Mesenchymal stem cell (in vitro differentiated cells and primary cell): ENCODE results near the gene ROBO3.

Experiments
- DNase-seq: peaks from one replicate; pipeline ENCODE4 v3.0.0-alpha.2; 2013
- H2AFZ ChIP-seq: one replicate; pipeline ENCODE4 v1.6.1; 2013; ENCODE audit warnings: low read depth, mild to moderate bottlenecking, control low read depth, inconsistent platforms, low read length, moderate library complexity
- H2AK5ac ChIP-seq: 2 replicates; pipeline ENCODE4 v1.6.1; 2013; ENCODE audit warnings: low read length, moderate library complexity, mild to moderate bottlenecking, inconsistent platforms; ENCODE audit not compliant: severe bottlenecking
- H2BK120ac ChIP-seq: one replicate; pipeline ENCODE4 v1.6.1; 2013; ENCODE audit warnings: low read depth, mild to moderate bottlenecking, inconsistent platforms, low read length, moderate library complexity
- H2BK12ac ChIP-seq, 2 experiments: one replicate each; pipeline ENCODE4 v1.6.1; 2013; ENCODE audit warnings: inconsistent platforms in 2 of 2, low read length in 2 of 2, mild to moderate bottlenecking in 2 of 2, moderate library complexity in 2 of 2, control low read depth in 1 of 2
- H2BK15ac ChIP-seq: one replicate; pipeline ENCODE4 v1.6.1; 2013; ENCODE audit warnings: mild to moderate bottlenecking, low read depth, inconsistent platforms; ENCODE audit not compliant: poor library complexity, severe bottlenecking
- H2BK5ac ChIP-seq: 2 replicates; pipeline ENCODE4 v1.6.1; 2013; ENCODE audit warnings: low read depth, mild to moderate bottlenecking, low read length, control low read depth, inconsistent platforms; ENCODE audit not compliant: poor library complexity, severe bottlenecking
- H3K14ac ChIP-seq, 2 experiments: one replicate each; pipeline ENCODE4 v1.6.1; 2013; ENCODE audit warnings: inconsistent platforms in 2 of 2, low read length in 2 of 2, control low read depth in 1 of 2, mild to moderate bottlenecking in 1 of 2, moderate library complexity in 1 of 2
- H3K18ac ChIP-seq, 2 experiments: one replicate each; pipeline ENCODE4 v1.6.1; 2013; ENCODE audit warnings: inconsistent platforms in 2 of 2, low read length in 2 of 2, control low read depth in 1 of 2, low read depth in 1 of 2, mild to moderate bottlenecking in 1 of 2
- H3K23ac ChIP-seq, 2 experiments: one replicate each; pipeline ENCODE4 v1.6.1; 2013; ENCODE audit warnings: inconsistent platforms in 2 of 2, low read length in 2 of 2, mild to moderate bottlenecking in 2 of 2, moderate library complexity in 2 of 2, control low read depth in 1 of 2
- H3K27ac ChIP-seq: 2 replicates; pipeline ENCODE4 v1.5.1; 2013; ENCODE audit warnings: mild to moderate bottlenecking, moderate library complexity, low read length, control low read depth, inconsistent platforms; ENCODE audit not compliant: poor library complexity, severe bottlenecking
- H3K27me3 ChIP-seq, 2 experiments: 2 replicates each; pipeline versions ENCODE4 v1.6.1 to v1.7.0; 2013; ENCODE audit warnings: low read length in 2 of 2, mild to moderate bottlenecking in 2 of 2, moderate library complexity in 2 of 2, control low read depth in 1 of 2, inconsistent platforms in 1 of 2; ENCODE audit not compliant: control insufficient read depth in 1 of 2, insufficient read depth in 1 of 2
- H3K36me3 ChIP-seq, 2 experiments: 2 replicates each; pipeline versions ENCODE4 v1.6.1 to v1.7.0; 2013; ENCODE audit warnings: low read length in 2 of 2, control low read depth in 1 of 2, inconsistent platforms in 1 of 2, low read depth in 1 of 2, mild to moderate bottlenecking in 1 of 2; ENCODE audit not compliant: insufficient read depth in 2 of 2, control insufficient read depth in 1 of 2
- H3K4ac ChIP-seq, 2 experiments: one replicate each; pipeline ENCODE4 v1.6.1; 2013; ENCODE audit warnings: inconsistent platforms in 2 of 2, low read length in 2 of 2, mild to moderate bottlenecking in 2 of 2, moderate library complexity in 2 of 2, control low read depth in 1 of 2, low read depth in 1 of 2
- H3K4me1 ChIP-seq: 2 replicates; pipeline ENCODE4 v1.6.1; 2013; ENCODE audit warnings: low read depth, low read length, control low read depth; ENCODE audit not compliant: control insufficient read depth, insufficient read depth
- H3K4me2 ChIP-seq: 2 replicates; pipeline ENCODE4 v1.6.1; 2013; ENCODE audit warnings: low read length, mild to moderate bottlenecking, inconsistent platforms; ENCODE audit not compliant: poor library complexity, severe bottlenecking
- H3K4me3 ChIP-seq, 2 experiments: 2 replicates each; pipeline versions ENCODE4 v1.5.1 to v1.7.0; 2013; ENCODE audit warnings: low read length in 2 of 2, mild to moderate bottlenecking in 2 of 2, control low read depth in 1 of 2, low read depth in 1 of 2; ENCODE audit not compliant: insufficient read depth in 1 of 2
- H3K79me1 ChIP-seq: replicated peaks from 2 replicates; pipeline ENCODE4 v1.6.1; 2013; ENCODE audit warnings: mild to moderate bottlenecking, control low read depth, low read length, inconsistent platforms; ENCODE audit not compliant: poor library complexity, severe bottlenecking
- H3K9ac ChIP-seq: 2 replicates; pipeline ENCODE4 v1.7.0; 2013; ENCODE audit warnings: mild to moderate bottlenecking, low read length, moderate library complexity
- H3K9me3 ChIP-seq: 2 replicates; pipeline ENCODE4 v1.7.0; 2013; ENCODE audit warnings: mild to moderate bottlenecking, low read length; ENCODE audit not compliant: control insufficient read depth
- H4K8ac ChIP-seq: one replicate; pipeline ENCODE4 v1.6.1; 2013; ENCODE audit warnings: inconsistent platforms, mild to moderate bottlenecking, low read length, moderate library complexity
- H4K91ac ChIP-seq: one replicate; pipeline ENCODE4 v1.6.1; 2013; ENCODE audit warnings: mild to moderate bottlenecking, low read length, inconsistent platforms
- WGBS: methylation state at CpG from one replicate; pipeline ENCODE4 v1.1.7; 2013; ENCODE audit warnings: mixed read lengths; 5-methylcytosine and 5-hydroxymethylcytosine counted together

Gene ROBO3

GRCh38 chr11:124922831-124923230 is 57.6 kb downstream of the ROBO3 start:
- no peak overlapping the region for H2AK5ac ChIP-seq
- no peak overlapping the region for H3K4ac ChIP-seq
- no peak overlapping the region for H2AFZ ChIP-seq
- H3K9me3 ChIP-seq = no peaks in the 10 kb centered on the region
- H2BK15ac ChIP-seq = no peak overlapping the region
- H2BK5ac ChIP-seq = no peak overlapping the region
- DNase-seq = no peak
- no peak overlapping the region for H4K91ac ChIP-seq
- peaks cover 11% of the 10 kb centered on the region for H3K4me1 ChIP-seq
- H3K27me3 ChIP-seq = peaks cover 0 to 5% of the 10 kb centered on the region in 2 experiments
- no peak overlapping the region for H3K18ac ChIP-seq
- no peaks in the 10 kb centered on the region for H3K36me3 ChIP-seq
- no peak overlapping the region for H3K27ac ChIP-seq
- H3K4me3 ChIP-seq = no peak overlapping the region
- H3K4me2 ChIP-seq = no peak overlapping the region
- H3K23ac ChIP-seq = no peak overlapping the region
- WGBS = over 99% methylated on average over 4 of the region's 4 CpGs
- H2BK120ac ChIP-seq = no peak overlapping the region
- no peak overlapping the region for H2BK12ac ChIP-seq
- no peaks in the 10 kb centered on the region for H3K79me1 ChIP-seq
- no peak overlapping the region for H3K9ac ChIP-seq
- H3K14ac ChIP-seq = no peak overlapping the region
- H4K8ac ChIP-seq = no peak overlapping the region

- no peak overlapping the region for H2AFZ ChIP-seq
- no peak overlapping the region for H3K23ac ChIP-seq
- no peak overlapping the region for H3K4ac ChIP-seq
- no peak overlapping the region for H3K18ac ChIP-seq
- no peak overlapping the region for H2BK120ac ChIP-seq
- no peak overlapping the region for H4K8ac ChIP-seq
- no peak overlapping the region for H2BK12ac ChIP-seq
- no peak overlapping the region for H3K4me2 ChIP-seq
- peaks cover 0 to 5% of the 10 kb centered on the region in 2 experiments for H3K27me3 ChIP-seq
- no peak overlapping the region for H3K4me3 ChIP-seq
- no peak overlapping the region for H2BK15ac ChIP-seq
- no peak overlapping the region for H4K91ac ChIP-seq
- H3K14ac ChIP-seq = peak overlapping the region in 1 of 2 experiments; percentile 26
- DNase-seq = no peak
- no peak overlapping the region for H3K27ac ChIP-seq
- H3K4me1 ChIP-seq = peaks cover 11% of the 10 kb centered on the region
- H2AK5ac ChIP-seq = no peak overlapping the region
- no peak overlapping the region for H3K9ac ChIP-seq
- H3K9me3 ChIP-seq = no peaks in the 10 kb centered on the region
- H3K79me1 ChIP-seq = no peaks in the 10 kb centered on the region
- H2BK5ac ChIP-seq = no peak overlapping the region
- H3K36me3 ChIP-seq = no peaks in the 10 kb centered on the region
Measured at GRCh38 chr11:124923296-124923695, 58.1 kb downstream of the ROBO3 start.

DNA sequence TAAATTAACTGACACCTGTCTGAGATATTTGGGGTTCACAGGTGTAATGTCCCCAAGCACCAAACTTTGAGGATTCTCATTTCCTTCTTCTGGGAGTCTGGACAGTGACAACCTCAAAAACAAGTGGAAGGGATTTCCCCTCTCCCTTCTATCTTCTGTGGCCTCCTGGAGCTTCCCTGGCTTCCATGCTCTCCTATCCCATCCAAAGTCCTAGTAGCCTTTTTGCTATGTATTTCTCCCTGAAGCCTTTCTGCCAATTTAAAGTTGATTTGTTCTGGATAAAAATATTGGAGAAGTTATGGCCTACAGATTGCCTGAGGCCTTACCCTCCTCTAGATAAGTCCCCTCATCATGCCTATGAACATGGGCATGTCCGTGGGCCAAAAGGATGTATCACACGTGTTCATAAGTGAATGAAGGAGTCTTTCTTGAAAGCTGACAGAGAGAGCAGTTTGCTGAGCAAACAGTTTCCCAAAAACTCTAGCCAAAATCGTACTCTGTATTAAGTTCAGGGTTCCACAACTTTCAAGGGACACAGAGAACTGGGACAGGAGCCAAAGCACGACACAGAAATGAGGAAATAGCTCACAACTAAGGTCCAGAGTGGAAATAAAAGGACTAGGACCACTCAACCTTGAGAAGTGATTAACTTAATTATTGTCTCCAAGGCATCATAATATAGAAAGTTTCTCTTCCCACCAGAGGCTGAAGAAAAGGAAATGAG is 63.9 kb downstream of the ROBO3 start:
- no peak overlapping the region for H3K4ac ChIP-seq
- H4K8ac ChIP-seq = no peak overlapping the region
- H3K36me3 ChIP-seq = no peaks in the 10 kb centered on the region
- no peaks in the 10 kb centered on the region for H3K79me1 ChIP-seq
- no peak overlapping the region for H3K27ac ChIP-seq
- H3K23ac ChIP-seq = no peak overlapping the region
- no peak for DNase-seq
- H3K4me2 ChIP-seq = no peak overlapping the region
- H3K9me3 ChIP-seq = no peaks in the 10 kb centered on the region
- no peak overlapping the region for H2AK5ac ChIP-seq
- H4K91ac ChIP-seq = no peak overlapping the region
- H3K18ac ChIP-seq = no peak overlapping the region
- H2BK120ac ChIP-seq = no peak overlapping the region
- no peak overlapping the region for H2BK12ac ChIP-seq
- no peak overlapping the region for H2BK5ac ChIP-seq
- no peak overlapping the region for H3K9ac ChIP-seq
- WGBS = 59% methylated on average over 3 of the region's 4 CpGs
- H2BK15ac ChIP-seq = no peak overlapping the region
- no peak overlapping the region for H3K4me3 ChIP-seq
- H3K4me1 ChIP-seq = no peaks in the 10 kb centered on the region
- H3K27me3 ChIP-seq = no peaks in the 10 kb centered on the region
- no peak overlapping the region for H2AFZ ChIP-seq
- no peak overlapping the region for H3K14ac ChIP-seq

GRCh38 chr11:124930799-124931198 is 65.6 kb downstream of the ROBO3 start:
- H3K4me3 ChIP-seq = no peak overlapping the region
- no peak overlapping the region for H4K8ac ChIP-seq
- H3K9ac ChIP-seq = no peak overlapping the region
- no peak overlapping the region for H3K23ac ChIP-seq
- H3K36me3 ChIP-seq = no peaks in the 10 kb centered on the region
- no peak for DNase-seq
- peaks cover 4% of the 10 kb centered on the region for H3K4me1 ChIP-seq
- H3K27ac ChIP-seq = no peak overlapping the region
- no peak overlapping the region for H2BK15ac ChIP-seq
- no peak overlapping the region for H3K14ac ChIP-seq
- no peak overlapping the region for H2BK120ac ChIP-seq
- no peaks in the 10 kb centered on the region for H3K27me3 ChIP-seq
- no peaks in the 10 kb centered on the region for H3K79me1 ChIP-seq
- H2AFZ ChIP-seq = no peak overlapping the region
- no peaks in the 10 kb centered on the region for H3K9me3 ChIP-seq
- H2AK5ac ChIP-seq = no peak overlapping the region
- no peak overlapping the region for H3K4ac ChIP-seq
- H3K4me2 ChIP-seq = no peak overlapping the region
- no CpG with 5 or more reads among the region's 3 CpGs for WGBS
- no peak overlapping the region for H3K18ac ChIP-seq
- H2BK5ac ChIP-seq = no peak overlapping the region
- no peak overlapping the region for H4K91ac ChIP-seq
- no peak overlapping the region for H2BK12ac ChIP-seq
